ENCODE data around the gene FZD4.
"Not testable (repeated sequence)": the region's sequence is repeated elsewhere in the genome, so short reads cannot be mapped to it uniquely, and the experiment has no call there.

Gene FZD4

DNA sequence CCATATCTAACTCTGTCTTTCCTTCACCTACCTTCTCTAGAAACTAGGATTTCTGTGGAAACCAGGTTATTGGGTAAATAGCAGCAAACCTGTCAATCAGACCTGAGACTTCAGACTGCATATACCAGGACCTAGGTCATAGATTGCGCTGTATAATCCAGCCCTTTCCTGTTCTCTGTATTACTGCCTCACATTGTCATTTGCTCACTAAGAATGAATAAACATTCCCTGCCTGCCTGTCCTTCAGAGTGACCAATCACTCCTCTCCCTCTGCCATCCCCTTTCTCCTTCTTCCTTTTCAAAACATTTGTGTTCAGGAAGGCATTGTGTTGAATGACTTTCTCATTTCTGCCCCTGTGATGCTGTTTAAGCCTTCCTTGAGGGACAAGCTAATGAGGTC is 14.1 kb upstream of the FZD4 start:
- no peaks in the 10 kb centered on the region for H3K27me3 ChIP-seq
- no peak overlapping the region for H3K4me3 ChIP-seq (ENCODE audit: low read depth in 1 of 2, low read length in 1 of 2)
- no peak overlapping the region for H3K27ac ChIP-seq
- no peak for TF ChIP-seq CTCF (IDR thresholded peaks at IDR 0.05)
- H3K4me1 ChIP-seq (ENCODE audit: control insufficient read depth in 1 of 2, insufficient read depth in 1 of 2, low read depth in 1 of 2, low read length in 1 of 2), result no peaks in the 10 kb centered on the region
- H3K36me3 ChIP-seq, result no peaks in the 10 kb centered on the region
- peaks cover 4% of the 10 kb centered on the region for H3K9me3 ChIP-seq

DNA sequence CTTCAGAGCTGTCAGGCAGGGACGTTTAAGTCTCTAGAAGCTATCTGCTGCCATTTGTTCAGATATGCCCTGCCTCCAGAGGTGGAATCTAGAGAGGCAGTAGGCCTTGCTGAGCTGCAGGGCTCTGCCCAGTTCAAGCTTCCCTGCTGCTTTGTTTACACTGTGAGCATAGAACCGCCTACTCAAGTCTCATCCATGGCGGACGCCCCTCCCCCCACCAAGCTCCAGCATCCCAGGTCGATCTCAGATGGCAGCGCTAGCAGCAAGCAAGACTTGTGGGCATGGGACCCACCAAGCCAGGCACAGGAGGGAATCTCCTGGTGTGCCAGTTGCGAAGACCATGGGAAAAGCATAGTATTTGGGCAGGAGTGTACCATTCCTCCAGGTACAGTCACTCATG is 12.4 kb upstream of the FZD4 start:
- not testable (repeated sequence) for H3K27me3 ChIP-seq; H3K27ac ChIP-seq; H3K4me1 ChIP-seq (ENCODE audit: control insufficient read depth in 1 of 2, insufficient read depth in 1 of 2, low read depth in 1 of 2, low read length in 1 of 2); H3K36me3 ChIP-seq; H3K9me3 ChIP-seq; H3K4me3 ChIP-seq (ENCODE audit: low read depth in 1 of 2, low read length in 1 of 2)

GRCh38 chr11:86957976-86958646 is 2.9 kb upstream of the FZD4 start:
- Histone ChIP-seq H3K4me1 (ENCODE audit: control insufficient read depth in 1 of 2, insufficient read depth in 1 of 2, low read depth in 1 of 2, low read length in 1 of 2) (peaks cover 6 to 18% of the 10 kb centered on the region in 2 experiments), H3K27me3 (peaks cover 73% of the 10 kb centered on the region), H3K36me3 (no peaks in the 10 kb centered on the region), H3K4me3 (ENCODE audit: low read depth in 1 of 2, low read length in 1 of 2) (no peak overlapping the region), H3K27ac (no peak overlapping the region), H3K9me3 (no peaks in the 10 kb centered on the region)
- TF ChIP-seq CTCF (IDR thresholded peaks at IDR 0.05), result no peak

- Histone ChIP-seq H3K36me3 (no peaks in the 10 kb centered on the region), H3K4me1 (ENCODE audit: control insufficient read depth in 1 of 2, insufficient read depth in 1 of 2, low read depth in 1 of 2, low read length in 1 of 2) (peaks cover 6 to 18% of the 10 kb centered on the region in 2 experiments), H3K9me3 (no peaks in the 10 kb centered on the region), H3K27me3 (peaks cover 86% of the 10 kb centered on the region), H3K4me3 (ENCODE audit: low read depth in 1 of 2, low read length in 1 of 2) (no peak overlapping the region), H3K27ac (no peak overlapping the region)
- no peak for TF ChIP-seq CTCF (IDR thresholded peaks at IDR 0.05)
Measured at GRCh38 chr11:86956905-86957195, 1.7 kb upstream of the FZD4 start.

DNA sequence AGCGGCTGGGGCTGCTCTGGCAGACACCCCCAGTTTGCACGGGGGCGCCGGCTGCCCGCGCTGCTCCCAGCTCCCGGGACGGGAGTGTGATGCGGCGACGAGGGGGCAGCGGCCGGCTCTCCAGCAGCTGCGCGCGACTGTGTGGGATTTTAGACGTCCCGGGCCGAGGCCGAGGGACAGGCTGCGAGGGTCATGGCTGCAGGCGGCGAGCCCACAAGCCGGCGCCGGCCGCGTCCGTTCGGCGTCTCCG is 159 bp downstream of the FZD4 start:
- Histone ChIP-seq H3K9me3 (no peaks in the 10 kb centered on the region), H3K27ac (no peak overlapping the region)

More for the DNA sequence above, 159 bp downstream of the FZD4 start:
- Histone ChIP-seq H3K36me3 (no peaks in the 10 kb centered on the region), H3K27me3 (peaks cover 100% of the 10 kb centered on the region), H3K4me3 (ENCODE audit: low read depth in 1 of 2, low read length in 1 of 2) (peak overlapping the region in 1 of 2 experiments; percentile 52), H3K4me1 (ENCODE audit: control insufficient read depth in 1 of 2, insufficient read depth in 1 of 2, low read depth in 1 of 2, low read length in 1 of 2) (peaks cover 6 to 18% of the 10 kb centered on the region in 2 experiments)
- no peak for TF ChIP-seq CTCF (IDR thresholded peaks at IDR 0.05)
